Liver (tissue), 9 donors: ENCODE results near the gene MED10. TPM values are rescaled to one million over a fixed set of nuclear protein-coding genes. Genes with fewer than 3 reads are reported as not detected.

Experiments used
- DNase-seq: peaks from one replicate; pipeline ENCODE4 v3.0.0-alpha.2; 2017; ENCODE audit warnings: low spot score
- H3K27ac ChIP-seq, 2 donors: one replicate each; pipeline ENCODE4 v1.7.0; 2013; ENCODE audit warnings: inconsistent platforms in 2 of 2, low read length in 2 of 2, control low read depth in 1 of 2, low read depth in 1 of 2, mild to moderate bottlenecking in 1 of 2
- H3K27me3 ChIP-seq, 4 donors: one replicate each; pipeline versions ENCODE4 v1.6.1 to v1.7.0; 2013; ENCODE audit warnings: low read length in 3 of 4, inconsistent platforms in 1 of 4, mild to moderate bottlenecking in 1 of 4, moderate library complexity in 1 of 4; ENCODE audit not compliant: control insufficient read depth in 4 of 4, insufficient read depth in 4 of 4
- H3K36me3 ChIP-seq, 4 donors: one replicate each; pipeline versions ENCODE4 v1.6.1 to v1.7.0; 2013; ENCODE audit warnings: low read length in 3 of 4, mild to moderate bottlenecking in 3 of 4, low read depth in 1 of 4, moderate library complexity in 1 of 4; ENCODE audit not compliant: control insufficient read depth in 4 of 4, insufficient read depth in 3 of 4
- H3K4me1 ChIP-seq, 4 donors: one replicate each; pipeline versions ENCODE4 v1.6.1 to v1.7.0; 2013; ENCODE audit warnings: low read length in 3 of 4, mild to moderate bottlenecking in 3 of 4, moderate library complexity in 1 of 4; ENCODE audit not compliant: control insufficient read depth in 4 of 4, insufficient read depth in 4 of 4
- H3K4me3 ChIP-seq, 3 donors: one replicate each; pipeline versions ENCODE4 v1.6.1 to v1.7.0; 2013; ENCODE audit warnings: low read length in 3 of 3, control low read depth in 1 of 3, low read depth in 1 of 3, mild to moderate bottlenecking in 1 of 3
- H3K9ac ChIP-seq, 2 donors: one replicate each; pipeline ENCODE4 v1.7.0; 2013; ENCODE audit warnings: low read length in 2 of 2, mild to moderate bottlenecking in 2 of 2, moderate library complexity in 2 of 2, control low read depth in 1 of 2, low read depth in 1 of 2
- H3K9me3 ChIP-seq, 4 donors: one replicate each; pipeline versions ENCODE4 v1.6.1 to v1.7.0; 2013; ENCODE audit warnings: low read length in 3 of 4; ENCODE audit not compliant: control insufficient read depth in 4 of 4
- ATF3 ChIP-seq: IDR thresholded peaks from 2 replicates; pipeline ENCODE4 v1.6.1; 2016; ENCODE audit warnings: antibody characterized with exemption
- EGR1 ChIP-seq, 2 donors: IDR thresholded peaks; 2 replicates each; pipeline ENCODE4 v1.6.1; 2016 to 2018; ENCODE audit warnings: antibody characterized with exemption in 2 of 2, low read depth in 2 of 2
- FOXA1 ChIP-seq: IDR thresholded peaks from 2 replicates; pipeline ENCODE4 v1.6.1; 2016; ENCODE audit warnings: antibody characterized with exemption
- FOXA2 ChIP-seq: IDR thresholded peaks from 2 replicates; pipeline ENCODE4 v1.6.1; 2016; ENCODE audit warnings: antibody characterized with exemption
- GABPA ChIP-seq, 2 donors: IDR thresholded peaks in 1 of 2; conservative IDR thresholded peaks in 1 of 2; 2 replicates each; pipeline ENCODE4 v1.6.1; 2016; ENCODE audit warnings: antibody characterized with exemption in 2 of 2, mild to moderate bottlenecking in 1 of 2, moderate library complexity in 1 of 2
- HNF4A ChIP-seq, 2 donors: conservative IDR thresholded peaks; 2 replicates each; pipeline ENCODE4 v1.6.1; 2016; ENCODE audit warnings: antibody characterized with exemption in 2 of 2, mild to moderate bottlenecking in 2 of 2
- HNF4G ChIP-seq: IDR thresholded peaks from 2 replicates; pipeline ENCODE4 v1.6.1; 2016; ENCODE audit warnings: antibody characterized with exemption
- JUND ChIP-seq, 2 donors: IDR thresholded peaks; 2 replicates each; pipeline ENCODE4 v1.6.1; 2016; ENCODE audit warnings: antibody characterized with exemption in 2 of 2
- MAX ChIP-seq: IDR thresholded peaks from 2 replicates; pipeline ENCODE4 v1.6.1; 2016; ENCODE audit warnings: antibody characterized with exemption
- NR2F2 ChIP-seq: IDR thresholded peaks from 2 replicates; pipeline ENCODE4 v1.6.1; 2016; ENCODE audit warnings: antibody characterized with exemption
- REST ChIP-seq: IDR thresholded peaks from 2 replicates; pipeline ENCODE4 v1.6.1; 2016; ENCODE audit warnings: antibody characterized with exemption, mild to moderate bottlenecking
- RXRA ChIP-seq, 2 donors: IDR thresholded peaks; 2 replicates each; pipeline ENCODE4 v1.6.1; 2017 to 2018; ENCODE audit warnings: antibody characterized with exemption in 2 of 2, mild to moderate bottlenecking in 1 of 2
- SP1 ChIP-seq: IDR thresholded peaks from 2 replicates; pipeline ENCODE4 v1.6.1; 2018; ENCODE audit warnings: antibody characterized with exemption, mild to moderate bottlenecking
- TAF1 ChIP-seq: conservative IDR thresholded peaks from 2 replicates; pipeline ENCODE4 v1.6.1; 2016; ENCODE audit warnings: antibody characterized with exemption, mild to moderate bottlenecking
- YY1 ChIP-seq: IDR thresholded peaks from 2 replicates; pipeline ENCODE4 v1.6.1; 2016; ENCODE audit warnings: antibody characterized with exemption, mild to moderate bottlenecking
- ZBTB33 ChIP-seq: IDR thresholded peaks from 2 replicates; pipeline ENCODE4 v1.6.1; 2016; ENCODE audit warnings: antibody characterized with exemption
- WGBS: extraction: QIAGEN DNeasy Blood & Tissue Kit; methylation state at CpG from one replicate; pipeline ENCODE4 v1.1.7; 2013; 5-methylcytosine and 5-hydroxymethylcytosine counted together
- polyA plus RNA-seq, 2 donors: library from polyadenylated mRNA; stranded (reverse) in 1 of 2; unstranded in 1 of 2; fragments of 200-250 nt in 1 of 2; fragments of >200 nt in 1 of 2; fragmentation: Nextera tagmentation in 1 of 2; extraction: Ambion mirVana in 1 of 2; gene quantifications; one replicate each; pipeline versions ENCODE4 v1.2.1 to v1.2.3, GENCODE V29; 2013 to 2015
- total RNA-seq, 2 donors: library from RNA; depleted of rRNA; stranded (reverse); fragments of >200 nt; gene quantifications; one replicate each; pipeline ENCODE4 v1.2.3, GENCODE V29; 2014
- donor health status: healthy.
- donor health status: healthy.
- donor health status: healthy.
- donor health status: healthy.
- donor health status: healthy.

The MED10 gene
- total and polyA plus RNA-seq, 4 donors: 6.1 to 31.5 (median 11.5) TPM

GRCh38 chr5:6376974-6377520 is 1.3 kb downstream of the MED10 start:
- Histone ChIP-seq H3K27me3 (no peaks in the 10 kb centered on the region), H3K9ac (peak overlapping the region in 1 of 2 donors; percentile 52), H3K27ac (no peak overlapping the region), H3K36me3 (peaks cover 2 to 35% (median 34%) of the 10 kb centered on the region in 4 donors), H3K9me3 (no peaks in the 10 kb centered on the region), H3K4me1 (peaks cover 0 to 16% (median 10%) of the 10 kb centered on the region in 4 donors), H3K4me3 (peak overlapping the region; percentile 77 to 92 (median 82))
- no peak for DNase-seq
- TF ChIP-seq ZBTB33 (no peak), YY1 (no peak), GABPA (IDR thresholded peaks at IDR 0.05 in 1 of 2, conservative IDR thresholded peaks at IDR 0.05 in 1 of 2) (no peak), JUND (IDR thresholded peaks at IDR 0.05) (no peak), ATF3 (no peak), REST (no peak), RXRA (IDR thresholded peaks at IDR 0.05) (no peak), FOXA2 (no peak), HNF4G (no peak), NR2F2 (no peak)
- 80% methylated on average over 11 of the region's 11 CpGs for WGBS

GRCh38 chr5:6373081-6373846 is 5.1 kb downstream of the MED10 start:
- H3K4me3 ChIP-seq: no peak overlapping the region
- no peak for TF ChIP-seq FOXA2
- TF ChIP-seq NR2F2: no peak
- TF ChIP-seq TAF1: no peak
- TF ChIP-seq SP1: no peak
- no peak for TF ChIP-seq FOXA1
- TF ChIP-seq EGR1 (IDR thresholded peaks at IDR 0.05; ENCODE audit: low read depth in 2 of 2): no peak
- no peak for TF ChIP-seq MAX
- TF ChIP-seq RXRA (IDR thresholded peaks at IDR 0.05): no peak
- TF ChIP-seq REST: no peak
- TF ChIP-seq ZBTB33: no peak
- TF ChIP-seq YY1: no peak
- no peak for TF ChIP-seq HNF4A (conservative IDR thresholded peaks at IDR 0.05)
- no peak for TF ChIP-seq HNF4G
- H3K27ac ChIP-seq: no peak overlapping the region

More at GRCh38 chr5:6373081-6373846, 5.1 kb downstream of the MED10 start:
- no peak for DNase-seq
- 94% methylated on average over 17 of the region's 17 CpGs for WGBS
- Histone ChIP-seq H3K4me1 (peaks cover 0 to 12% (median 9%) of the 10 kb centered on the region in 4 donors), H3K36me3 (peaks cover 4 to 62% (median 53%) of the 10 kb centered on the region in 4 donors), H3K9ac (no peak overlapping the region), H3K9me3 (no peaks in the 10 kb centered on the region), H3K27me3 (no peaks in the 10 kb centered on the region)
